Measurements from ENCODE around the gene KCTD3.

GRCh38 chr1:215623162-215623561 lies 56.1 kb downstream of the KCTD3 start:
- TF ChIP-seq POLR2A (IDR thresholded peaks at IDR 0.05; ENCODE audit: low read length), result no peak
- no peak for TF ChIP-seq GATA1 (IDR thresholded peaks at IDR 0.05; ENCODE audit: low read depth, low read length)
